ENCODE data around the gene HCN3.

DNA sequence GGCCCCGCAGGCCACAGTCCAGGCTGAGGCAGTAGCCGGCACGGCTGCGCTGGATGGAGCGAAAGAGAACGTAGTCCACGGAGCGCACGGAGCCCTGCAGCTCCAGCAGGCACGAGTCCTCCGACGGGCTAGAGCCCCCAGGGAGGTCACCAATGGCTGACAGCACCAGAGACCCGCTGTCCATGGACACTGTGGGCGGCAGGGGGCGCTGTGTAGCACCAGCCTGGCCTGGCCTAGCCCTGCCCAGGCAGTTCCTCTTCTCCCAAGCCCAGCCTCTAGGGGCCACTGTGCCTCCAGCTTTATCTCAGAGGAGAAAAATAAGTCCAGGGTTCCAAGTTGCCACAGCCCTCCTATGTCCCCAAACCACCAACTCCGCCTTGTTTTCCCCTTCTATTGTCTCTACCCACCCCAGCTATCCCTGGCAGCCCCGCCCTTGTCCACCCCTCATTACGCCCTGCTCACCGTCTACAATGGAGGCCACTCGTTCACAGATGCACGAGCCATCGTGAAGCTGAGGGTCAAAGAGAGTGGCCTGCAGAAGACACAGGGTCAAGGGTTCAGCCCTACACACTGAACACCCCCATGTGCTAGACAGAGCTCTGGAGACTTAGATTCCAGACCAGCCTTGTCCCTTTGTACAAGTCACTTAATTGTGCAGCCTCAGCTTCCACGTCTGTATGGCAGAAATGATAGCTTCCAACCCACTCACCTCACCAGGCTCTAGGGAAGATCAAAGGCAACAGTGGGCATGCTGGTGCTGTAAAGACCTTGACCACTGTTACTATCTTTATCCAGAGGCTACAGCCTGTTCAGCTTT lies 26.4 kb upstream of the HCN3 start:
- no peak for TF ChIP-seq EZH2 (IDR thresholded peaks at IDR 0.05; ENCODE audit: borderline replicate concordance, low read depth, low read length, poor library complexity, severe bottlenecking)
- TF ChIP-seq, protein P1, sequence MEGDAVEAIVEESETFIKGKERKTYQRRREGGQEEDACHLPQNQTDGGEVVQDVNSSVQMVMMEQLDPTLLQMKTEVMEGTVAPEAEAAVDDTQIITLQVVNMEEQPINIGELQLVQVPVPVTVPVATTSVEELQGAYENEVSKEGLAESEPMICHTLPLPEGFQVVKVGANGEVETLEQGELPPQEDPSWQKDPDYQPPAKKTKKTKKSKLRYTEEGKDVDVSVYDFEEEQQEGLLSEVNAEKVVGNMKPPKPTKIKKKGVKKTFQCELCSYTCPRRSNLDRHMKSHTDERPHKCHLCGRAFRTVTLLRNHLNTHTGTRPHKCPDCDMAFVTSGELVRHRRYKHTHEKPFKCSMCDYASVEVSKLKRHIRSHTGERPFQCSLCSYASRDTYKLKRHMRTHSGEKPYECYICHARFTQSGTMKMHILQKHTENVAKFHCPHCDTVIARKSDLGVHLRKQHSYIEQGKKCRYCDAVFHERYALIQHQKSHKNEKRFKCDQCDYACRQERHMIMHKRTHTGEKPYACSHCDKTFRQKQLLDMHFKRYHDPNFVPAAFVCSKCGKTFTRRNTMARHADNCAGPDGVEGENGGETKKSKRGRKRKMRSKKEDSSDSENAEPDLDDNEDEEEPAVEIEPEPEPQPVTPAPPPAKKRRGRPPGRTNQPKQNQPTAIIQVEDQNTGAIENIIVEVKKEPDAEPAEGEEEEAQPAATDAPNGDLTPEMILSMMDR (conservative IDR thresholded peaks at IDR 0.05; ENCODE audit: low read depth, low read length), result peak; percentile 100
